ENCODE results near the gene ZFPM1.

The ZFPM1 gene

GRCh38 chr16:88548985-88549384 is 95.9 kb downstream of the ZFPM1 start:
- Mint-ChIP-seq H3K4me1 (peaks cover 5% of the 10 kb centered on the region), H3K4me3 (no peak overlapping the region), H3K27me3 (ENCODE audit: low read depth) (peaks cover 63% of the 10 kb centered on the region), H3K36me3 (ENCODE audit: low read depth) (no peaks in the 10 kb centered on the region), H3K9me3 (peaks cover under 1% of the 10 kb centered on the region), H3K27ac (no peak overlapping the region)
- TF ChIP-seq, protein P1, sequence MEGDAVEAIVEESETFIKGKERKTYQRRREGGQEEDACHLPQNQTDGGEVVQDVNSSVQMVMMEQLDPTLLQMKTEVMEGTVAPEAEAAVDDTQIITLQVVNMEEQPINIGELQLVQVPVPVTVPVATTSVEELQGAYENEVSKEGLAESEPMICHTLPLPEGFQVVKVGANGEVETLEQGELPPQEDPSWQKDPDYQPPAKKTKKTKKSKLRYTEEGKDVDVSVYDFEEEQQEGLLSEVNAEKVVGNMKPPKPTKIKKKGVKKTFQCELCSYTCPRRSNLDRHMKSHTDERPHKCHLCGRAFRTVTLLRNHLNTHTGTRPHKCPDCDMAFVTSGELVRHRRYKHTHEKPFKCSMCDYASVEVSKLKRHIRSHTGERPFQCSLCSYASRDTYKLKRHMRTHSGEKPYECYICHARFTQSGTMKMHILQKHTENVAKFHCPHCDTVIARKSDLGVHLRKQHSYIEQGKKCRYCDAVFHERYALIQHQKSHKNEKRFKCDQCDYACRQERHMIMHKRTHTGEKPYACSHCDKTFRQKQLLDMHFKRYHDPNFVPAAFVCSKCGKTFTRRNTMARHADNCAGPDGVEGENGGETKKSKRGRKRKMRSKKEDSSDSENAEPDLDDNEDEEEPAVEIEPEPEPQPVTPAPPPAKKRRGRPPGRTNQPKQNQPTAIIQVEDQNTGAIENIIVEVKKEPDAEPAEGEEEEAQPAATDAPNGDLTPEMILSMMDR (IDR thresholded peaks at IDR 0.05; ENCODE audit: unreplicated experiment in 3 of 3): no peak

DNA sequence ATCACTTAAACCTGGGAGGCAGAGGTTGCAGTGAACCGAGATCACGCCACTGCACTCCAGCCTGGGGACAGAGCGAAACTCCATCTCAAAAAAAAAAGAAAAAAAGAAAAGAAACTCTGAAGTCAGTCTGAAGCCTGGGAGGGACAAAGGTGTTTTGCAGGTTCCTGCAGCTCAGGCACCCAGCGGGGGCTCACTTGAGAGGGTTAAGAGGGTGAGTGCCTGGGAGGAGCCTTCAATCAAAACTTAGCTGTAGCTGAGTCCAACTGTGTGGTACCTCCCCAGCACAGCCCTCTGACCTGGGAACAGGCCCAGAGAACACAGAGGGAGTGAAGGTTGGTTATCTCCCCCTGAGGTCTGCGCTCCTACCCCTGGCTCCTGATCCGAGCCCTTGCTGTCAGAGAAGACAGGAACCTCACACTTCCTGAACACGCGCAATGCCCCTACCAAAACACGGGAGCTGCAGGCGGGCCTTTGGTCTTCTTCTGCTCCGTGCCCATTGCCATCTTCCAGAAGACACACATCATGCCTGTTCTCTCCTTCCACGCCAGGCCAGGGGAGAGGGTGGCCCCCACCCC is 96.7 kb downstream of the ZFPM1 start:
- Mint-ChIP-seq H3K9me3 (no peaks in the 10 kb centered on the region), H3K36me3 (ENCODE audit: low read depth) (no peaks in the 10 kb centered on the region)
- TF ChIP-seq, protein P1 (IDR thresholded peaks at IDR 0.05; ENCODE audit: unreplicated experiment in 3 of 3): no peak

DNA sequence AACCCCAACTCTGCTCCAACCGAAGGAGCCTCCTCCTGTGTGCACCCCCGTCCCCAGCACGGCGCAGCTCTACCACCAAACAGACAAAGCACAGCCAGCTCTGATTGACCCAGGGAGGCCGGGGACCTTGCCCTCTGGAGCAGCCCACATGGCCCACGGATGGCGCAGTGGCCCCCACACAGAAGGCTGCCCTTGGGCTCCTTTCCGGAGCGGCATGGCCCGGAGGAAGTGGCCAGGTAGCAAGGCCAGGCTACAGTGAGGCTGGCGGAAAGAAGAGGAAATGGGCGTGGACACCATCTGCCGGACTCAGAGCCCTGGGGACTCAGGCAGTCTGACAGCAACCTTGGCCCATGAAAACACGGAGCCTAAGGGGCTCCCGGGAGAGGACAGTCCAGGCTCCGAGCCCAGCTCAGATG is 97.2 kb downstream of the ZFPM1 start:
- Mint-ChIP-seq H3K9me3 (no peaks in the 10 kb centered on the region), H3K27ac (no peak overlapping the region), H3K4me1 (peaks cover 5% of the 10 kb centered on the region), H3K27me3 (ENCODE audit: low read depth) (peaks cover 58% of the 10 kb centered on the region), H3K36me3 (ENCODE audit: low read depth) (no peaks in the 10 kb centered on the region), H3K4me3 (no peak overlapping the region)
- TF ChIP-seq, protein P1 (IDR thresholded peaks at IDR 0.05; ENCODE audit: unreplicated experiment in 3 of 3): no peak

More for the DNA sequence above, 96.7 kb downstream of the ZFPM1 start:
- no peak overlapping the region for H3K27ac Mint-ChIP-seq
- H3K4me1 Mint-ChIP-seq: peaks cover 5% of the 10 kb centered on the region
- H3K27me3 Mint-ChIP-seq (ENCODE audit: low read depth): peaks cover 63% of the 10 kb centered on the region
- no peak overlapping the region for H3K4me3 Mint-ChIP-seq

GRCh38 chr16:88552166-88552565 is 99.1 kb downstream of the ZFPM1 start:
- peak overlapping the region in 2 of 3 experiments; percentile 52 to 67 for H3K27ac Mint-ChIP-seq
- H3K4me1 Mint-ChIP-seq: peaks cover 5% of the 10 kb centered on the region

GRCh38 chr16:88552815-88553214 is 99.7 kb downstream of the ZFPM1 start:
- peaks cover 2% of the 10 kb centered on the region for H3K9me3 Mint-ChIP-seq
- peak overlapping the region in 2 of 3 experiments; percentile 52 to 67 for H3K27ac Mint-ChIP-seq
- peaks cover 5% of the 10 kb centered on the region for H3K4me1 Mint-ChIP-seq
- peaks cover 51% of the 10 kb centered on the region for H3K27me3 Mint-ChIP-seq (ENCODE audit: low read depth)
- TF ChIP-seq, protein P1 (IDR thresholded peaks at IDR 0.05; ENCODE audit: unreplicated experiment in 3 of 3): no peak
- no peaks in the 10 kb centered on the region for H3K36me3 Mint-ChIP-seq (ENCODE audit: low read depth)
- peak overlapping the region in 1 of 3 experiments; percentile 34 for H3K4me3 Mint-ChIP-seq

More at GRCh38 chr16:88552166-88552565, 99.1 kb downstream of the ZFPM1 start:
- Mint-ChIP-seq H3K27me3 (ENCODE audit: low read depth) (peaks cover 49% of the 10 kb centered on the region), H3K9me3 (peaks cover under 1% of the 10 kb centered on the region), H3K4me3 (peak overlapping the region in 1 of 3 experiments; percentile 35), H3K36me3 (ENCODE audit: low read depth) (no peaks in the 10 kb centered on the region)
- TF ChIP-seq, protein P1 (IDR thresholded peaks at IDR 0.05; ENCODE audit: unreplicated experiment in 3 of 3): no peak

DNA sequence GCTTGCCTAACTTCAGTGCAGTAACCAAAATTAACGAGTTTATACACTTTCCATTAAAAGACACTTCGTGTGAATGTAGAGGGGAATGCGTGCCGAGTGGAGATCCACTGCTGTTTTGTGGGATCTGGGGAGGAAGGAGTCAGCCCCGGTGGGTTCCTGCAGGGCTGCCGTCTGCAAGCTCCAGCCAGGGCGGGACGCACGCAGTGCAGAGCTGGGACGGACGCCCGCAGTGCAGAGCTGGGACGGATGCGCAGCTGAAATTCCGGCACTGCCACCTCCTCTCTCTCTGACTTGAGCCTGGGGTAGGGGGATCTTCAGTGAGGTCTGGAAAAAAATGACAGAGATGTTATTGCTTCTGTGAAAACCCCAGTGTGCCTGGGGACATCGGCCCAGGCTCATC is 100.7 kb downstream of the ZFPM1 start:
- Mint-ChIP-seq H3K4me3 (no peak overlapping the region), H3K27me3 (ENCODE audit: low read depth) (peaks cover 48% of the 10 kb centered on the region), H3K4me1 (peaks cover 6% of the 10 kb centered on the region)

More for the DNA sequence above, 100.7 kb downstream of the ZFPM1 start:
- Mint-ChIP-seq H3K27ac (no peak overlapping the region), H3K9me3 (peaks cover 2% of the 10 kb centered on the region), H3K36me3 (ENCODE audit: low read depth) (no peaks in the 10 kb centered on the region)
- TF ChIP-seq, protein P1 (IDR thresholded peaks at IDR 0.05; ENCODE audit: unreplicated experiment in 3 of 3): no peak
